ENCODE measurements around the gene PAPPA.

Gene PAPPA

GRCh38 chr9:116390303-116391228 is 237.0 kb downstream of the PAPPA start:
- no peak for TF ChIP-seq CTCF (conservative IDR thresholded peaks at IDR 0.05; ENCODE audit: low read depth, low read length)
- no peak for DNase-seq (ENCODE audit: low read depth)
- no peak overlapping the region for H3K4me3 ChIP-seq (ENCODE audit: low read length)

- no peak for DNase-seq (ENCODE audit: low read depth)
- TF ChIP-seq CTCF (conservative IDR thresholded peaks at IDR 0.05; ENCODE audit: low read depth, low read length) = no peak
- no peak overlapping the region for H3K4me3 ChIP-seq (ENCODE audit: low read length)
Measured at GRCh38 chr9:116391306-116391900, 237.8 kb downstream of the PAPPA start.

- DNase-seq (ENCODE audit: low read depth) = no peak
- no peak for TF ChIP-seq CTCF (conservative IDR thresholded peaks at IDR 0.05; ENCODE audit: low read depth, low read length)
- H3K4me3 ChIP-seq (ENCODE audit: low read length) = no peak overlapping the region
Measured at GRCh38 chr9:116393198-116393597, 239.6 kb downstream of the PAPPA start.

GRCh38 chr9:116394070-116394469 is 240.5 kb downstream of the PAPPA start:
- no peak for TF ChIP-seq CTCF (conservative IDR thresholded peaks at IDR 0.05; ENCODE audit: low read depth, low read length)
- no peak overlapping the region for H3K4me3 ChIP-seq (ENCODE audit: low read length)
- no peak for DNase-seq (ENCODE audit: low read depth)

GRCh38 chr9:116394894-116395698 is 241.5 kb downstream of the PAPPA start:
- no peak for TF ChIP-seq CTCF (conservative IDR thresholded peaks at IDR 0.05; ENCODE audit: low read depth, low read length)
- DNase-seq (ENCODE audit: low read depth) = no peak
- H3K4me3 ChIP-seq (ENCODE audit: low read length) = no peak overlapping the region

GRCh38 chr9:116395699-116396037 is 242.1 kb downstream of the PAPPA start:
- no peak overlapping the region for H3K4me3 ChIP-seq (ENCODE audit: low read length)

More at GRCh38 chr9:116395699-116396037, 242.1 kb downstream of the PAPPA start:
- DNase-seq (ENCODE audit: low read depth) = no peak
- no peak for TF ChIP-seq CTCF (conservative IDR thresholded peaks at IDR 0.05; ENCODE audit: low read depth, low read length)
